ENCODE data around the gene IGF1R.
A peak's percentile ranks its signal among the peaks of the same experiment; 100 is the strongest.

The IGF1R gene

DNA sequence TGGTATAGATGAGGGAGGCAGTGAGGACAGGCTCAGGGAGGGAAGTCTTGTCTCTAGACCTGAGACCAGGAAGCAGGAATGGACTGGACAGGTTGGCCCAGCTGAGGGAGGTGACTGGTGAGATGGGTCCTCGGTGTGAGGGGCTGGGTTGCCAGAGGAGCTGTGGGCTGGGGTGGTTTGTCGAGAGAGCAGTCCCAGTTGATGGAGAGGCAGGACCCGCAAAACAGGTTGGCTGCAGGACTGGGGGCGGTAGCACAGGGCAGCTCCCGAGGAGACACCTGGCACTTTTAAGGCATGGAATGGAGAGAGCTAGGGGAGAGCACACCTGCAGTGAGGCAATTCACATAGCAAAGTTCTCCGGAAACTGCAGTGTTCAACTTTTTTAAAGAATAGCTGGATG lies 14.7 kb downstream of the IGF1R start:
- no peak overlapping the region for H3K9ac ChIP-seq (ENCODE audit: low read depth, low read length)
- no peaks in the 10 kb centered on the region for H3K9me3 ChIP-seq (replicated peaks; ENCODE audit: low read length)
- H3K27me3 ChIP-seq (ENCODE audit: control insufficient read depth, insufficient read depth, low read length), result no peaks in the 10 kb centered on the region
- no peak overlapping the region for H3K4me3 ChIP-seq (ENCODE audit: low read length)
- no peak overlapping the region for H3K4me2 ChIP-seq (ENCODE audit: low read length)
- H3K4me1 ChIP-seq (ENCODE audit: control insufficient read depth, insufficient read depth, low read length), result peaks cover 12% of the 10 kb centered on the region
- H3K36me3 ChIP-seq (ENCODE audit: insufficient read depth, low read length), result peaks cover 3% of the 10 kb centered on the region

DNA sequence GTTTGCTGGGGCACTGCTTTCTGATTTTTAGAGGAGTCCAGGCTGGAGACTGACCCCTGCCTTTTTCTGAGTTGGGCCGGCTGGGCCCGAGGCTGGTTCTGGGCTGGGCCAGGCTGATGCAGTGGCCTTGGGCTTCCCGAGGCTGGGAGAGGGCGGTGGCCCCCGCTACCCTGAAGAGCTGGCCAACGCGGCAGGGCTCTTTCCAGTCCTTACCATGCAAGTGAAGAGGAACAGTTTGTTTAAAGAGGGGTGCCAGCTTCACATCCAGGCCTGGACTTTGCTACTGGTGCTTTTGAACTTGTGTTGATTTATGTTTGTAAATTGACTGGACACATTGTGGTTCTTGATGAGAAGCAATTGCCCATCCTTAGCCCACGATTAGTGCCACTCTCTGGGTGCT lies 15.3 kb downstream of the IGF1R start:
- Histone ChIP-seq H3K4me1 (ENCODE audit: control insufficient read depth, insufficient read depth, low read length) (peaks cover 17% of the 10 kb centered on the region), H3K9me3 (replicated peaks; ENCODE audit: low read length) (no peaks in the 10 kb centered on the region)

DNA sequence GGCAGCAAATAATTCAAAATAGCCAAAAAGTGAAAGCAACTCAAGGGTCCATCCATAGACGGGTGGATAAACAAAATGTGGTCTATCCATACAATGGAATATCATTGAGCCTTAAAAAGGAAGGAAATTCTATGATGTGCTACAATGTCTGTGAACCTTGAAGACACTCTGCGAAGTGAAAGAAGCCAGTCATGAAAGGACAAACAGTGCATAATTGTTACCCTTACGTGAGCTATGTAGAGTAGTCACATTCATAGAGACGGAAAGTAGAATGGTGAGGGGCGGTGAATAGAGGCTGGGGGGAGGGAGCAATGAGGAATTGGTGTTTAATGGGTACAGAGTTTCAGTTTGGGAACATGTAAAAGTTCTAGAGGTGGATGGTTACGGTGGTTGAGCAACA lies 18.1 kb downstream of the IGF1R start:
- Histone ChIP-seq H3K9ac (ENCODE audit: low read depth, low read length) (no peak overlapping the region), H3K4me1 (ENCODE audit: control insufficient read depth, insufficient read depth, low read length) (peaks cover 43% of the 10 kb centered on the region), H3K9me3 (replicated peaks; ENCODE audit: low read length) (no peaks in the 10 kb centered on the region)

More for the DNA sequence above, 15.3 kb downstream of the IGF1R start:
- Histone ChIP-seq H3K27me3 (ENCODE audit: control insufficient read depth, insufficient read depth, low read length) (no peaks in the 10 kb centered on the region), H3K4me2 (ENCODE audit: low read length) (no peak overlapping the region), H3K9ac (ENCODE audit: low read depth, low read length) (no peak overlapping the region), H3K4me3 (ENCODE audit: low read length) (no peak overlapping the region), H3K36me3 (ENCODE audit: insufficient read depth, low read length) (peaks cover 3% of the 10 kb centered on the region)

DNA sequence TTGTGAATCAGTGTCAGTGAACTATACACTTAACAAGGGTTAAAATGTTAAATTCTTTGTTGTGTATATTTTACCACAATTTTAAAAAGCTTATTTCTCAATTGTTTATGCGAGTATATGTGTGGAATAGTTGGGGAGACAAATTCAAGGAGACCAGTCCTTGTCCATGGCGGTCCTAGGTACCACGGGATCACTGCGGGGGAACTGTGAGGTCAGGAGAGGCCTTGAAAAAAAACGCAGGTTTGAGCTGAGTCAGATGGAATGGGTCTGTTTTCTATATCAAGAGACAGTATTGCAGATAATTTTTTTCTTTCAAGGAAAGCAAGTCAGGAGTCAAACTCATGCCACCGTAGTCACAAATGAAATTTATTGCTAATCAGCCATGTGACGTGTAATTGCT lies 18.5 kb downstream of the IGF1R start:
- Histone ChIP-seq H3K4me1 (ENCODE audit: control insufficient read depth, insufficient read depth, low read length) (peaks cover 47% of the 10 kb centered on the region), H3K27me3 (ENCODE audit: control insufficient read depth, insufficient read depth, low read length) (no peaks in the 10 kb centered on the region), H3K36me3 (ENCODE audit: insufficient read depth, low read length) (no peaks in the 10 kb centered on the region), H3K9me3 (replicated peaks; ENCODE audit: low read length) (no peaks in the 10 kb centered on the region), H3K9ac (ENCODE audit: low read depth, low read length) (no peak overlapping the region), H3K4me3 (ENCODE audit: low read length) (no peak overlapping the region), H3K4me2 (ENCODE audit: low read length) (no peak overlapping the region)

More for the DNA sequence above, 18.1 kb downstream of the IGF1R start:
- no peak overlapping the region for H3K4me3 ChIP-seq (ENCODE audit: low read length)
- no peak overlapping the region for H3K4me2 ChIP-seq (ENCODE audit: low read length)
- no peaks in the 10 kb centered on the region for H3K27me3 ChIP-seq (ENCODE audit: control insufficient read depth, insufficient read depth, low read length)
- H3K36me3 ChIP-seq (ENCODE audit: insufficient read depth, low read length), result no peaks in the 10 kb centered on the region

DNA sequence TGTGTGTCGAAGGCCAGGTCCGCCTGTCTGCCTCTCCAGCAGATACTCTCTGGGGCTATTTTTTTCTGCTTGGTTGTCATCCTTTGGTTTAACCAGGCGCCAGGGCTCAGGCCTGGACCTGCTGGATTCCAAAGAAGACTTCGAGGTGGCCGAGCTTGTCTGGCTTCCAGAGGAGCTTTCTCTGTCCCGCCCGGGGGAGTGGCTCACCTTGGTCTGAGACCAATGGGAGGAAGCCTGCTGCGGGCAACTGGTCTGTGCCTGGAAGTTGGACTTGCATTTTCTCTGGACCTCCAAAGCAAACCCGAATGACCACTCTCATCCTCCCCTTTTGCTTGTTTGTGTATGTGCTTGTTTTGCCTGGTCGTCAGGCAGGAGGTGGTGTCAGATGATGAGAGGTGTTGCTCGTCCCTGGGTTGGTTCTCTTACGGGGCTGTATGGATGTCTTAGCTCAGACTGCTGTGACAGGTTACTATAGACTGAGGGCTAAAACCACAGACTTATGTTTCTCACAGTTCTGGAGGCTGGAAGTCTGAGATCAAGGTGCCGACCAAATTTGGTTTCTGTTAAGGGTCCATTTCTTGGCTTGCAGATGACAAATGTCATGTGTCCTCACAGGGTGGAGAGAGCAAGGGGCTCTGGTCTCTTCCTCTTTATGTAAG lies 19.3 kb downstream of the IGF1R start:
- Histone ChIP-seq H3K9ac (ENCODE audit: low read depth, low read length) (no peak overlapping the region), H3K4me2 (ENCODE audit: low read length) (no peak overlapping the region), H3K9me3 (replicated peaks; ENCODE audit: low read length) (no peaks in the 10 kb centered on the region), H3K4me1 (ENCODE audit: control insufficient read depth, insufficient read depth, low read length) (peaks cover 51% of the 10 kb centered on the region), H3K27me3 (ENCODE audit: control insufficient read depth, insufficient read depth, low read length) (no peaks in the 10 kb centered on the region), H3K36me3 (ENCODE audit: insufficient read depth, low read length) (no peaks in the 10 kb centered on the region), H3K4me3 (ENCODE audit: low read length) (no peak overlapping the region)

DNA sequence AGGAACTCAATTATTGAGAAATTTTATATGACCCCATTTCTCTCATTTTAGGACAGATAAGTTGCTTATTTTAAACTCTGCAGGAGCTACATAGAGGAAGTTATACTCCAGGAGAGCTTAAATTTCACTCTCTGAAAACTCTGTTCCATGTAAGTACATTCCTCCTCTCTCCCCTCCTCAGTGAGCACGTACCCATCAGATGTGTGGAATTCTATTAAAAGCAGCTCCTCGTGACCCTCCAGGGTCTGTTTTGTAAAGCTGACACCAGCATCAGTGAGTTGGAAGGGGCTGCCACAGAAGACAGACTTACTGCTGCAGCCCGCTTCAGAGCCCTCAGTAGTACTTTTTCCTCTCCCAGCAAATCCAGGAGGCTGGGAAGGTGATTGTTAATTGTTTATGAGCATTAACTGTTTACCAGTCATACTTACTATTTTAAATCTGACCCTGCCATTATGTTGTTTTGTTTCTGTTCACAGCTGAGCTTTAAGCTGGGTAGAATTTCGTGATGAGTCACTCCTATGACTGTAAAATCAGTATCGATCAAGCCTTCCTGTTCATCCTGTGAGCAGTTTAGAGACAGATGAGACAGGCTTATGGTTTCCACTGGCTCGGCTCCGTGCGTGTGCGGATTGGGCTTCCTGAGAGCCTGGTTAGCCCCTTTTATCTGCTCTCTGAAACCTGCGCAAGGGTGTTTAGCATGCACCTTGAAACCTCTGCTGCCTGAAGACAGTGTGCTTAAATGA lies 20.4 kb downstream of the IGF1R start:
- Histone ChIP-seq H3K4me1 (ENCODE audit: control insufficient read depth, insufficient read depth, low read length) (peaks cover 51% of the 10 kb centered on the region), H3K4me3 (ENCODE audit: low read length) (peak overlapping the region; percentile 20), H3K9ac (ENCODE audit: low read depth, low read length) (peak overlapping the region; percentile 23)

DNA sequence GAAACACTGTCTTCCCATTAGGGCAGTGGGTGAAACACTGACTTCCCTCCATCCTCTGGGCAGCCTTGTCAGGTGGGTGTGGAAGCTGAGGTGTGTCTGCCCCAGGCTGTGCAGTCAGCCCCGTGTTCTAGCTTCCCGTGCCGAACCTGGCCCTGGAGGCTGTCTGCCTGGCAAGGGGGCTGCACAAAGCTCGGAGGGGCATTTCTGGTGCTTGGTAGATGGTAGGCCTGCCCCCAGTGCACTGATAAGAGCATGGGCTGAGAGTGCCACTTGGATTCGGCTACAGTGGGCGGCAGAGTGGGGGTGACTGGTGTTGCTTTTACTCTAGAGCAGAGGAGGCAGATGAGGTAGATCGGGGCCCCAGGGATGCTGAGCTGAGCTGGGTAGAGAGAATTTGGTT lies 21.3 kb downstream of the IGF1R start:
- Histone ChIP-seq H3K4me2 (ENCODE audit: low read length) (no peak overlapping the region), H3K9ac (ENCODE audit: low read depth, low read length) (no peak overlapping the region), H3K4me3 (ENCODE audit: low read length) (no peak overlapping the region), H3K4me1 (ENCODE audit: control insufficient read depth, insufficient read depth, low read length) (peaks cover 51% of the 10 kb centered on the region), H3K9me3 (replicated peaks; ENCODE audit: low read length) (no peaks in the 10 kb centered on the region), H3K27me3 (ENCODE audit: control insufficient read depth, insufficient read depth, low read length) (no peaks in the 10 kb centered on the region), H3K36me3 (ENCODE audit: insufficient read depth, low read length) (no peaks in the 10 kb centered on the region)

More for the DNA sequence above, 20.4 kb downstream of the IGF1R start:
- Histone ChIP-seq H3K36me3 (ENCODE audit: insufficient read depth, low read length) (no peaks in the 10 kb centered on the region), H3K27me3 (ENCODE audit: control insufficient read depth, insufficient read depth, low read length) (no peaks in the 10 kb centered on the region), H3K9me3 (replicated peaks; ENCODE audit: low read length) (no peaks in the 10 kb centered on the region), H3K4me2 (ENCODE audit: low read length) (peak overlapping the region; percentile 50)

DNA sequence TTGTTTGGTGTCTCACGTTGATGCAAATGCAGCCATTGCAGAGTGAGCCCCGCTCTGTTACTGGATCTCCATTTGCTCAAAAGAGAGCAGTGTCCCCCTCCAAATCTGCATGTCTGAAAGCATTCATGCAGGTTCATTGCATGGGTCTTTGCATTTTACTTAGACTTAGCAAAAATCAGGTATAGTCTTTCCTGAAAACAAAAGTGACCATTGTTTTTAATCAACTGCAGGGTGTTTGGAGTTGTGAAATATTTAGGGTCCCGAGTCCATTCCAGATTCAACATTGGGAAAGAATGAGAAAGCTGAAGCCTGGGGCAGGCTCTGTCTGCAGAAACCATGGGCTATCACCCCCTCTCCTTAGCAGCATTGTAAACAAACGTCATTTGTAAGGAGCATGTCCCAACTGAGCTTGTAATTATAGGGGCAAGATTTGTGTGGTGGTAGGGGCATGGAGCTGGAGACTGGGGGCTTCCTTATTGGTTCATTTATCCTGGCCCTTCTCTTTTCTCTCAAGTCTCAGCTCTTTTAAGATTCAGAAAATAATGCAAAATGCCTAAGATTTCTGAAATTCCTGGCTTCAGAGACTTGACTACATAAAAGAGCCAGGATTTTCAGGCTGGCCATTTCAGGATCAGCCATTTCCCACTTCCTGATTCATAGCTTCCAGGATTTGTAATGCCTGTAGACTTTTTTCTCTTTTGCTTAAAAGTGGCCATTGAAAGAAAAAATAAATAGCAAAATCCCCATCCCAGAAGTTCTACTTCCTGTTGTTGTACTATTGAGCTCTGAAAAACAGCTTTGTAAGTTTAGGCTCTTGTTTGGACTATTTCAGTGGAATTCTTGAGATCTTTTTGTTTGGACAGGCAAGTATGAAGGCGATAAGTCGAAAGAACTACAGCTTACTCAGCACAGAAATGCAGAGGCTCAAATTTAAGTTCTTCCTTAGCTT lies 23.0 kb downstream of the IGF1R start:
- Histone ChIP-seq H3K27me3 (ENCODE audit: control insufficient read depth, insufficient read depth, low read length) (no peaks in the 10 kb centered on the region), H3K4me2 (ENCODE audit: low read length) (peak overlapping the region; percentile 66), H3K9ac (ENCODE audit: low read depth, low read length) (peak overlapping the region; percentile 47), H3K4me1 (ENCODE audit: control insufficient read depth, insufficient read depth, low read length) (peaks cover 51% of the 10 kb centered on the region), H3K9me3 (replicated peaks; ENCODE audit: low read length) (no peaks in the 10 kb centered on the region), H3K4me3 (ENCODE audit: low read length) (peak overlapping the region; percentile 35), H3K36me3 (ENCODE audit: insufficient read depth, low read length) (no peaks in the 10 kb centered on the region)

DNA sequence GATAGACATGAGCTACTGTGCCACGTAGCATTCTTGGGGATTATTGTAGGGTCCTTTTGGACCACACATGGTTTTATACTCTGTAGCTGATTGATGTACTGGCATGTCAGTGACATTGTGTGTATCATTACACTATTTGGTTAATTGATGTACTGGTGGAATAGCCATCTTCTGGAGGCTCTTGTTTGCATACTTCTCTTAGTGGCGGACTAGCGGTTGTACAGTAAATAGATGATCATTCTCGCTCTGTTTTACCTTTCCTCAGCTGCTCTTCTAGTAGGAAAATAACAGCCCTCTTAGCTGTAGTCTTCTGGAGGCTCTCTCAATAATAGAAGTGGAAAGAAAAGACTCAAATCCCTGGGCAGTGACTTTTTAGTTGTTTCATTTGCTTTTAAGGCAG lies 24.8 kb downstream of the IGF1R start:
- Histone ChIP-seq H3K9ac (ENCODE audit: low read depth, low read length) (no peak overlapping the region), H3K27me3 (ENCODE audit: control insufficient read depth, insufficient read depth, low read length) (no peaks in the 10 kb centered on the region), H3K9me3 (replicated peaks; ENCODE audit: low read length) (no peaks in the 10 kb centered on the region), H3K4me3 (ENCODE audit: low read length) (no peak overlapping the region), H3K4me2 (ENCODE audit: low read length) (no peak overlapping the region), H3K36me3 (ENCODE audit: insufficient read depth, low read length) (no peaks in the 10 kb centered on the region), H3K4me1 (ENCODE audit: control insufficient read depth, insufficient read depth, low read length) (peaks cover 39% of the 10 kb centered on the region)

DNA sequence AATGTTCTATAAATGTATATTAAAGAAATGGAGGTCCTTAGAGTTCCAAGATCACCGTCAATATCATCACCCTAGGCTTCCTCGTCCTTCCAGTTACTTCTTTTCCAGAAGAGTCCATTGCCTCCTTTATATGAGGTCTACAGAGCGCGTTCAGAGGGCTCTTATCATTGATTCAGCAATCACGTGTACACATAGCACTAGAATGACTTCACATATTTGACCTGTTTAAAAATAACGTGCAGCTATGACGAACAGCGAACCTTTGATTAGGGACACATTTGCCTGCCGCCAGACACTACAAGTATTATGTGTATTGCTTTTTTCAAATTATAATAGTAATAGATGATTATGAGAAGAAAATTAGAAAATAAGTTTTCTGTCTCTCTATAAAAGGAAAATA lies 26.0 kb downstream of the IGF1R start:
- no peak overlapping the region for H3K4me3 ChIP-seq (ENCODE audit: low read length)
- H3K9ac ChIP-seq (ENCODE audit: low read depth, low read length), result no peak overlapping the region
- no peaks in the 10 kb centered on the region for H3K36me3 ChIP-seq (ENCODE audit: insufficient read depth, low read length)
- H3K4me2 ChIP-seq (ENCODE audit: low read length), result no peak overlapping the region
- H3K27me3 ChIP-seq (ENCODE audit: control insufficient read depth, insufficient read depth, low read length), result no peaks in the 10 kb centered on the region
- H3K4me1 ChIP-seq (ENCODE audit: control insufficient read depth, insufficient read depth, low read length), result peaks cover 27% of the 10 kb centered on the region
- no peaks in the 10 kb centered on the region for H3K9me3 ChIP-seq (replicated peaks; ENCODE audit: low read length)

DNA sequence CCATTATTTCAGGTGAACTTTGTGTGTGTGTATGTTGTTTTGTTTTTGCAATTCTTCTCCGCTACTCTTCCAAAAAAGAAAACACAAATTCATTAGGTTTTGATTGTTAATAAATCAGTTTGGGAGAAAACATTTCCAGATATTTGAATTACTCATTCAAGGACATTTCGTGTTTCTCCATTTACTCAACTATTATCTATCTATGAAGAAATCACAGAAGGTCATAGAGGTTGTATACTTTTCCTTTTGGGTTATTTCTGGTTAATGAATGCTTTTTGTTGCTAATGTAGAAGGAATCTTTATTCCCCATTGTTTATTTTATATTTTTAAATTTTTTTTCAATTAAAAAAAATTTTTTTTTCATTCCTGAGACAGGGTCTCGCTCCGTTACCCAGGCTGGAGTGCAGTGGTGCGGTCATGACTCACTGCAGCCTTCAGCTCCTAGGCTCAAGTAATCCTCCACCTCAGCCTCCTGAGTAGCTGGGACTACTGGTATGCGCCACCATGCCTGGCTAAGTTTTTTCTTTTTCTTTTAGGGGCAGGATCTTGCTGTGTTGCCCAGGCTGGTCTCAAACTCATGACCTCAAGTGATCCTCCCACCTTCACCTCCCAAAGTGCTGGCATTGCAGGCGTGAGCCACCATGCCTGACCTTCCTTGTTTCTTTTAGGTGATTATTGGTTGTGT lies 28.4 kb downstream of the IGF1R start:
- Histone ChIP-seq H3K9ac (ENCODE audit: low read depth, low read length) (no peak overlapping the region), H3K4me1 (ENCODE audit: control insufficient read depth, insufficient read depth, low read length) (peaks cover 5% of the 10 kb centered on the region), H3K27me3 (ENCODE audit: control insufficient read depth, insufficient read depth, low read length) (no peaks in the 10 kb centered on the region), H3K36me3 (ENCODE audit: insufficient read depth, low read length) (no peaks in the 10 kb centered on the region), H3K4me3 (ENCODE audit: low read length) (no peak overlapping the region), H3K4me2 (ENCODE audit: low read length) (no peak overlapping the region), H3K9me3 (replicated peaks; ENCODE audit: low read length) (no peaks in the 10 kb centered on the region)

Data from skeletal muscle satellite cell (primary cell).